Measurements from ENCODE around the gene BCL2L1.

DNA sequence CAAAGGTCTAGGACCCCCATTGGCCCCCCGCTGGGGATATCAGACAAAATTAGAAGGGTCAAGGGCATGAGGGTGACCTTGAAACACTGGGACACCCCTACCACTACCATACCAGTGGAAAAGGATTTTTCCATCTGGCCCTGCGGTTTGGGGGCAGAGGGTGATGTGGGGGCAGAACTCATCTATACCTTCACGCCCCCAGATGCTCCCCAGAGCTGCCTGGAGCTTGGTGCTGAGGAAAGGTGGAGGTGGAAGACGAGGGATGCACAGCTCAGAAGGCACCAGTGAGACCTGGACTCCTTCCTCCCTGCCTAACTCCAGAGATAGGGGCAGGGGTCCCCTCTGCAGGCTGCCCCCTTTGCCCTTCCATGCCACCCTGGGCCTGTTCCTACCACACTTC is 83.9 kb downstream of the BCL2L1 start:
- TF ChIP-seq, protein P1, sequence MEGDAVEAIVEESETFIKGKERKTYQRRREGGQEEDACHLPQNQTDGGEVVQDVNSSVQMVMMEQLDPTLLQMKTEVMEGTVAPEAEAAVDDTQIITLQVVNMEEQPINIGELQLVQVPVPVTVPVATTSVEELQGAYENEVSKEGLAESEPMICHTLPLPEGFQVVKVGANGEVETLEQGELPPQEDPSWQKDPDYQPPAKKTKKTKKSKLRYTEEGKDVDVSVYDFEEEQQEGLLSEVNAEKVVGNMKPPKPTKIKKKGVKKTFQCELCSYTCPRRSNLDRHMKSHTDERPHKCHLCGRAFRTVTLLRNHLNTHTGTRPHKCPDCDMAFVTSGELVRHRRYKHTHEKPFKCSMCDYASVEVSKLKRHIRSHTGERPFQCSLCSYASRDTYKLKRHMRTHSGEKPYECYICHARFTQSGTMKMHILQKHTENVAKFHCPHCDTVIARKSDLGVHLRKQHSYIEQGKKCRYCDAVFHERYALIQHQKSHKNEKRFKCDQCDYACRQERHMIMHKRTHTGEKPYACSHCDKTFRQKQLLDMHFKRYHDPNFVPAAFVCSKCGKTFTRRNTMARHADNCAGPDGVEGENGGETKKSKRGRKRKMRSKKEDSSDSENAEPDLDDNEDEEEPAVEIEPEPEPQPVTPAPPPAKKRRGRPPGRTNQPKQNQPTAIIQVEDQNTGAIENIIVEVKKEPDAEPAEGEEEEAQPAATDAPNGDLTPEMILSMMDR (IDR thresholded peaks at IDR 0.05 in 2 of 3, conservative IDR thresholded peaks at IDR 0.05 in 1 of 3; ENCODE audit: borderline replicate concordance in 1 of 3, insufficient read depth in 1 of 3, low read depth in 2 of 3, low read length in 2 of 3) = no peak
- TF ChIP-seq ZNF274 (IDR thresholded peaks at IDR 0.05; ENCODE audit: low read depth, low read length) = no peak

Data from HCT116 (cell line).